Activated T-helper 1 cell treated with Interleukin-2 at 50 U/mL for 16 hours (primary cell): ENCODE results near the gene PDGFRB.

Experiments
- DNase-seq: peaks from one replicate; pipeline ENCODE4 v3.0.0-alpha.2; 2020; ENCODE audit warnings: low read depth

The PDGFRB gene

GRCh38 chr5:150081541-150082283, 73.9 kb downstream of the PDGFRB start:
- DNase-seq = no peak

- DNase-seq = no peak
Measured at GRCh38 chr5:150080696-150081435, 74.8 kb downstream of the PDGFRB start.

- no peak for DNase-seq
Measured at GRCh38 chr5:150079909-150080461, 75.7 kb downstream of the PDGFRB start.

- DNase-seq = no peak
Measured at GRCh38 chr5:150078802-150079689, 76.6 kb downstream of the PDGFRB start.

GRCh38 chr5:150077996-150078801, 77.4 kb downstream of the PDGFRB start:
- no peak for DNase-seq

- DNase-seq = no peak
Measured at GRCh38 chr5:150077060-150077459, 78.6 kb downstream of the PDGFRB start.

- DNase-seq = no peak
Measured at GRCh38 chr5:150075806-150076205, 79.8 kb downstream of the PDGFRB start.

- no peak for DNase-seq
Measured at GRCh38 chr5:150075233-150075632, 80.4 kb downstream of the PDGFRB start.

- no peak for DNase-seq
Measured at GRCh38 chr5:150073677-150074076, 82.0 kb downstream of the PDGFRB start.

- DNase-seq = no peak
Measured at GRCh38 chr5:150073086-150073625, 82.5 kb downstream of the PDGFRB start.

GRCh38 chr5:150070821-150071220, 84.8 kb downstream of the PDGFRB start:
- no peak for DNase-seq

- DNase-seq = no peak
Measured at GRCh38 chr5:150069672-150070627, 85.7 kb downstream of the PDGFRB start.

- no peak for DNase-seq
Measured at GRCh38 chr5:150068961-150069645, 86.5 kb downstream of the PDGFRB start.

- no peak for DNase-seq
Measured at GRCh38 chr5:150068472-150068871, 87.2 kb downstream of the PDGFRB start.

GRCh38 chr5:150068071-150068470, 87.6 kb downstream of the PDGFRB start:
- DNase-seq = no peak

- DNase-seq = no peak
Measured at GRCh38 chr5:150067405-150067960, 88.2 kb downstream of the PDGFRB start.

- no peak for DNase-seq
Measured at GRCh38 chr5:150066901-150067396, 88.7 kb downstream of the PDGFRB start.

- DNase-seq = no peak
Measured at GRCh38 chr5:150066436-150066835, 89.2 kb downstream of the PDGFRB start.

- DNase-seq = no peak
Measured at GRCh38 chr5:150065886-150066285, 89.8 kb downstream of the PDGFRB start.
